Fibroblast of peridontal ligament (primary cell): Measurements from ENCODE around the gene DOLK.

Experiments used
- DNase-seq: peaks from one replicate; pipeline ENCODE4 v3.0.0-alpha.2; 2010; ENCODE audit errors: extremely low read depth

The DOLK gene

DNA sequence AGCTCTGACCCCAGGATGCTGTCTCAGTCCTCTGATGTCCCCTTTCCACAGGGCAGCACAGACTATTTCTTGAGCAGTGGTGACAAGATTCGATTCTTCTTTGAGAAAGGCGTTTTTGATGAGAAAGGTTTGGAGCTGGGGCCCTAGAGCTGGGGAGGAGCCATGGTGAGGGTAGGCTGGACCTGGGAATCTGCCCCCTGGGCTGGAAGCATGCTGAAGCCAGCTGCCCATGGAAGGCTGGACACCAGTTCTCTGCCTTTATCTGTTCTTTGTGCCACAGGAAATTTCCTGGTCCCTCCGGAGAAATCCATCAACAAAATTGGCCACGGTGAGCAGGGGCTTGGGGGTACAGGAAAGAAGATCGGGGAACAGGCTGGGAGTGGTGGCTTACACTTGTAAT, 13.7 kb downstream of the DOLK start:
- no peak for DNase-seq

DNA sequence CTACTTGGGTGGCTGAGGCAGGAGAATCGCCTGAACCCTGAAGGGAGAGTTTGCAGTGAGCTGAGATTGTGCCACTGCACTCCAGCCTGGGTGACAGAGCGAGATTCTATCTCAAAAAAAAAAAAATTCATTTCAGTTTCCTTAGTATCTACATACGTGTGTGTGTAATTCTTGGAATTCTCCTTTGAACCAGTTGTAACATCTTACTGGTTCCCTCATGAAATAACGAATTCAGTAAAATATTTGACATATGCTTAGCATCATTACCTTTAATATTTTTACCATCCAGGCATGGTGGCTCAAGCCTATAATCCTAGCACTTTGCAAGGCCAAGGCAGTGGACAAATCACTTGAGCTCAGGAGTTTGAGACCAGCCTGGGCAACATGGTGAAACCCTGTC, 17.8 kb downstream of the DOLK start:
- no peak for DNase-seq

DNA sequence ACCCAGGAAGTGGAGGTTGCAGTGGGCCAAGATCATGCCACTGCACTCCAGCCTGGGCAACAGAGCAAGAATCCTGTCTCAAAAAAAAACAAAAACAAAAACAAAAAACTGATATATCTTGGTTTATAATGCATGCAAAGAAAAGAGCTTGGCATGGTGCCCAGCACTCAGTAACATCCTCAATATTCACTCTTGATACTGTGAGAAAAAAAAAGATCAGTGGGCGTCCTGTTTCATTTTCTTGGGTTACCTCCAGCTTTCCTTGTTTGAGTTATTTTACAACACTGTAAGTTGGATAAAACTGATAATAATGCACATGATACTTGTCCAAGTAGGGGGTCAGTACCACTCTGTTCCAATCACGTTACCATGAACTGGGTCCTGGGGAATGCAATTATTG, 18.8 kb downstream of the DOLK start:
- no peak for DNase-seq

DNA sequence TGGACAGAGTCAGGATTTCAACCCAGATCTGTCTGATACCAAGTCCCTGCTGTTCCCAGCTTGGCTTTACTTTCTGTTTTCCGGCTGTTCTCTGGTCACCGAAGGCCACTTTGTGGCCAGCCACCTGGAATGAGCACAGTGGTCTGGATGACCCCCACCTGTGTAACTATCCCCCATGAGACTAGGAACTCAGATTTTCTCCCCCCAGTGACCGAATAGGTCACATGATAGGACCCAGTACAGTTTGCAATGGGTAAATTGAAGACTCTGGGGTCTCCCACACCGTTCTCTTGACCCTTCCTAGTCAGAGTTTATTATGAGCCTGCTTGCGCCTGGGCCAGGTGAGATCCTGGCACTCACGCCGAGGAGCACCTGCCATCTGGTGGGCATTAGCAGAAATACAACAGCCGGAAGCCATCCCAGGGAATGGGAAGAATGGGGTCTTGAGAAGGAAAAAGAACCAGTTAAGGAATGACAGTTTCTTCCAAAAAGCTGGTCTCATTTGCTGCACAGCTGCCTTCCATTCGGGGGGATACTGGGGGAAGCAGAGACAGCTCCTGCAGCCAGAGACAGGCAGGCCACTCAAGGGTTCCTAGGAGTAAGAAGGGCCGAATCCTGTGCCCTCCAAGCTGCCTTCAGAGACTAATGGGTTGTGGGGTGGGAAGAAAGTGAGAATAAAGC, 19.5 kb downstream of the DOLK start:
- no peak for DNase-seq

DNA sequence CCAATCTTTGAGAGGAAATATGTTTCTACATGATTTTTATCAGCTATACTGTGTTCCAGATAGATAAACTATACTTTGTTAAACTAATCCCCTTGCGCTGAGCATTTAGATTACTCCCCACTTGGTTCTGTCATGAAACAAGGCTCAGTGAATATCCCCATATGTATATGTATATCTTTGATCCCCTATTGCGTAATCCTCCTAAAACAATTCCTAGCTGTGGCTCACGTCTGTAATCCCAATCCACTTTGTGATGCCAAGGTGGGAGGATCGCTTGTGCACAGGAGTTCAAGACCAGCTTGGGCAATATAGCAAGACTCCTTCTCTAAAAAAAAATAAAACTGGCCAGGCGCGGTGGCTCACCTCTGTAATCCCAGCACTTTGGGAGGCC, 23.9 kb downstream of the DOLK start:
- no peak for DNase-seq

DNA sequence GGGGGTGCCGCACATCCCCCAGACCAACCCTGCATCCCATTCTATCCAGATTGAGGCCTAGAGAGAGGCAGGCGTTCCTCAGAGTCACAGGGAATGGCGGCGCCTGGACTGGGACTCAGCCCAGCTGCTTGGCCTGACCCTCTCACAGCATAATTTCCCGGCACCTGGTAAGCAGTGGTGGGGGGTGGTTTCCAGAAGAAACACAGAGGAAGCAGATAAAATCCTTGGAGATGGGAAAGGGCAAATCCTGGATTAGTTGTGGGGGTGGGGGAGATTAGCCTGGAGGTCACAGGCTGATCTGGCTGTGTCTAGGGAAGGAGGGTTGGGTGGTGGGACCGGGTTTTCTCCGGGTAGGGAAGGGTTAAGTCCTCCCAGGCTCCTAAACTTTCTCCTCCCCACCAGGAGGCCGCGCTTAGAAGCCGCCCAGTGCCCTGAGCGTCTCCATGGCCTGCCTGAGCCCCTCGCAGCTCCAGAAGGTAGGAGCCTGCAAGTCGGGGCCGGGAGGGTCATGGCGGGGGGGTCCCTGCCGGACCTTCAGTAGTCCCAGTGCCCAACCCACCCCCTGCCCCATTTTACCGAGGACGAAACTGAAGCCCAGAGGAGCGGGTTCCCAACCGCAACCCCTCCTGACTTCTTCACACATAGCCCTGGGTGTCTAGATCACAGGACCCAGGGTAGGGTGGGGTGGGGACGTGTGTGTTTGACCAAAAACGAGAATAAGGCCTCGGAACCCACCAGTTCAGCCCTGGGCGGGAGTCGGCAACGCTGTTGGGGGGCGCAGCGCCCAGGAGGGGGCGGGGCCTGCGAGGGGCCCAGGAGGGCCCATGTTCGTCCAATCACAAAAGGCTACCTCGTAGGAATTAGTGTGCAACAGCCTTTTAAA, 25.3 kb downstream of the DOLK start:
- peak; percentile 61 for DNase-seq

DNA sequence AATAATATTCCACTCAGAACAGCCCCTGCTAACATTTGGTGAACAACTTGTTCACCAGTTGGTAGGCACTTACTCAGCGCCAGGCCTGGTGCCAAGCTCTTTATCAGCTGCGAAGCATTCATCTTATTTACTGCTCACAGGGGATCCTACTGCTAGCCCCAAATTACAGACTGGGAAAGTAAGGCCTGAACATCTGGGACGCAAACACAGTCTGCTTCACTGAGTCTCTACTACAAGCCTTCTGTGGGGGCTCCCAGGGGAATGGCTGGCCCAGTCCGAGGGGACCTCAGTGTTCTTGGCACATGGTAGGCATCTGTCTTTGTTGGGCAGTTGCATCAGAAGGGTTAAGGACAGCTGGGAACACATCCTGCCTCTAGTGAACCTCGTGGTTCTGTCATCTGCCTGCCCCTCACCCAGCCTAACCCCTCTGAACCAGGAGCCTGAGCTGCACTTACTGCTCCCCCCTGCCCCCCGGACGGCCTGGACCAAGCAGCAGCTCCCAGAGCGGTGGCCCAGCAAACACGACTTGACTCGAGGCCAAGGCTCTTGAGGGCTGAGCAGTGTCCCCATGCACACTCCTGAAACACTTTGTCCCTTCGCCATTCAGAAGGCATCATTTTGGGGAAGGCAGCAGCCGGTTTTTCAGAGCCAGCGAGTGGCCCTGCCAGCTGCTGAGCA, 26.9 kb downstream of the DOLK start, which contains the start of gene PHYHD1:
Gene PHYHD1 (plus strand): TSS at position 602 of the 678 bp plus-strand sequence. CDS start 1,342 bp downstream, outside the sequence.
- peak; percentile 62 for DNase-seq

DNA sequence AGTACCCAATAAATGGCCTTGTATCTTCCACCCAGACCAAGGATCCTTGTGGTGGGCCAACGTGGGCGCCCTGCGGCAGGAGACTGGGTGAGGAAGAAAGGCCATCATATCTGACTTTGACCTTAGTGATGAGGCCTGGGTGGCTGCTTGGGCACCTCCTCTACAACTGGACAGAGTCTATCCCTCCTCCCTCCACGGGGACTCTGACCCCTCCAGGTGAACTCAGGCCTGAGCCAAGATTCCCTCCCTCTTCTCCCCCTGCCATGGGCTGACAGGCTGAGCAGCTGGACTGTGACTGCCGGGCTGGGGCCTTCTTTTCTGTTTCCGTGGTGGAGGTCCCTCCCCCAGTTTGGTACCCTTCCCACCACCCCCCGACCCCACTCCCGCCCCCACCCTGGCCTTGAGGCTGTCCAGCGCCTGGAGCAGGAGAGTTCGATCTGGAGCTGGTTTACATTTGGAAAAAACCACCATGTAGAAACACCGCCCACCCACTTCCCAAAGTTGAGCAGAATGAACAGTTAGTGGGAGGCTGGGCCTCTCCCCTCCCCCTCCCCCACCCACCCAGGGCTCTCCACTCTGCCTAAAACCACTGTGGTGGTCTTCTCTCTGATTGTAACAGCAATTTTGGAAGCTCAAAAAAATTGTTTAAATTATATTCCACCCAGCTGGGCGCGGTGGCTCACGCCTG, 27.9 kb downstream of the DOLK start:
- DNase-seq: no peak

DNA sequence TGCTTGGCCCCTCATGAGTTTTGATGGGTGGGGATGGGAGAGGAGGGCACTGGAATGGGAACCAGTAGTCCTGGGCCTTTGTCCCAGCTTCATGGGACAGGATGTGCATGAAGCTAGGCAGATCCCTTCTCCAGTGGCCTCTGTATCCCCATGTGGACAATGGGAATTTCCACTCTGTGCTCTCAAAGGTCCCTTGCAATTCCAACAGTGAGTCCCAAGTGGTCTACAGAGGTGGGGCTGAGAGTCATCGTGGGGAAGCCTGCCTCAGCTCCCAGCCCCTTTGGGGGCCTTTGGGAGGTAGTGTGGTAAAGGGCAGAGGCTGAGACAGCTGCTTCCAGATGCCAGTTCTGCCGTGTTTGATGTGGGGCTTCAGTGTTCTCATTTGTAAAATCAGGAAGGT, 28.5 kb downstream of the DOLK start:
- no peak for DNase-seq

DNA sequence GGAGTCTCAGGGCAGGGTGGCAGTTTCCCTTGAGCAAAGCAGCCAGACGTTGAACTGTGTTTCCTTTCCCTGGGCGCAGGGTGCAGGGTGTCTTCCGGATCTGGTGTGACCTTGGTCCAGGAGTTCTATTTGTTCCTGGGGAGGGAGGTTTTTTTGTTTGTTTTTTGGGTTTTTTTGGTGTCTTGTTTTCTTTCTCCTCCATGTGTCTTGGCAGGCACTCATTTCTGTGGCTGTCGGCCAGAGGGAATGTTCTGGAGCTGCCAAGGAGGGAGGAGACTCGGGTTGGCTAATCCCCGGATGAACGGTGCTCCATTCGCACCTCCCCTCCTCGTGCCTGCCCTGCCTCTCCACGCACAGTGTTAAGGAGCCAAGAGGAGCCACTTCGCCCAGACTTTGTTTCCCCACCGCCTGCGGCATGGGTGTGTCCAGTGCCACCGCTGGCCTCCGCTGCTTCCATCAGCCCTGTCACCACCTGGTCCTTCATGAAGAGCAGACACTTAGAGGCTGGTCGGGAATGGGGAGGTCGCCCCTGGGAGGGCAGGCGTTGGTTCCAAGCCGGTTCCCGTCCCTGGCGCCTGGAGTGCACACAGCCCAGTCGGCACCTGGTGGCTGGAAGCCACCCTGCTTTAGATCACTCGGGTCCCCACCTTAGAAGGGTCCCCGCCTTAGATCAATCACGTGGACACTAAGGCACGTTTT, 30.1 kb downstream of the DOLK start:
- peak; percentile 84 for DNase-seq

DNA sequence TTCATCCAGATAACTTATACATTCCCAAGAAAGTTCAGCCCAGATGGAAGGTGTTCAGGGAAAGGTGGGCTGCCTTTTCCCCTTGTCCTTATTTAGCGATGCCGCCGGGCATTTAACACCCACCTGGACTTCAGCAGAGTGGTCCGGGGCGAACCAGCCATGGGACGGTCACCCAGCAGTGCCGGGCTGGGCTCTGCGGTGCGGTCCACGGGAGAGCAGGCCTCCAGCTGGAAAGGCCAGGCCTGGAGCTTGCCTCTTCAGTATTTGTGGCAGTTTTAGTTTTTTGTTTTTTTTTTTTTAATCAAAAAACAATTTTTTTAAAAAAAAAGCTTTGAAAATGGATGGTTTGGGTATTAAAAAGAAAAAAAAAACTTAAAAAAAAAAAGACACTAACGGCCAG, 30.7 kb downstream of the DOLK start:
- DNase-seq: no peak

DNA sequence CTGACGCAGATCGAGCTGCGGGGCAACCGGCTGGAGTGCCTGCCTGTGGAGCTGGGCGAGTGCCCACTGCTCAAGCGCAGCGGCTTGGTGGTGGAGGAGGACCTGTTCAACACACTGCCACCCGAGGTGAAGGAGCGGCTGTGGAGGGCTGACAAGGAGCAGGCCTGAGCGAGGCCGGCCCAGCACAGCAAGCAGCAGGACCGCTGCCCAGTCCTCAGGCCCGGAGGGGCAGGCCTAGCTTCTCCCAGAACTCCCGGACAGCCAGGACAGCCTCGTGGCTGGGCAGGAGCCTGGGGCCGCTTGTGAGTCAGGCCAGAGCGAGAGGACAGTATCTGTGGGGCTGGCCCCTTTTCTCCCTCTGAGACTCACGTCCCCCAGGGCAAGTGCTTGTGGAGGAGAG, 31.2 kb downstream of the DOLK start:
- DNase-seq: no peak

DNA sequence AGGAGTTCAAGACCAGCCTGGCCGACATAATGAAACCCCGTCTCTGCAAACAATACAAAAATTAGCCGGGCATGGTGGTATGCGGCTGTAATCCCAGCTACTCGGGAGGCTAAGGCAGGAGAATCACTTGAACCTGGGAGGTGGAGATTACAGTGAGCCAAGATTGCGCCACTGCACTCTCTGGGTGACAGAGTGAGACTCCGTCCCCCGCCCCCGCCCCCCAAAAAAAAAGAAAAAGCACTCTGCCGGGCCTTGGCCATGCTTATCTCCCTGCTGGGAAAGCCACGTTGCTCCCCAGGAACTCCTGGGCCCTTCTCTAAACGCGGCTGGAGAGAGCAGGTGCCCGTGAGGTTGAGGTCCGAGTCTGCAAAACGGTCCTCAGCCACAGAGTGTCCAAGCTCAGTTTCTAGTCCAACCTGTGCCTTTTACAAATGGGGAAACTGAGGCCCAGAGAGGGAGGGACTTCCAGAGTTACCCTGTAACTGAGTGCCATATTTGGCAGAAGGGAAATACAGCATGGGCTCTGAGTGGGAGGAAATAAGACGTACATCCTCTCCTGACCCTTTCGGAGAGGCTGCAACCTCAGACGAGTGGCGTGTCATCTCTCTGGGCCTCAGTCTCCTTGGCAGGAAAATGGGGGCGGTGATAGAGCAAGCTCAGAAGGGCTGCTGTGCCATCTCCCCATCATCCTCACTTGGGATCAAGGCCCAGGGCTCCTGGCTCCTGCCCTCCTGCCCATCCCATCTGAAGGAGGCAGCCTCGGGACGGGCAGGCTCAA, 33.2 kb downstream of the DOLK start:
- DNase-seq: no peak

DNA sequence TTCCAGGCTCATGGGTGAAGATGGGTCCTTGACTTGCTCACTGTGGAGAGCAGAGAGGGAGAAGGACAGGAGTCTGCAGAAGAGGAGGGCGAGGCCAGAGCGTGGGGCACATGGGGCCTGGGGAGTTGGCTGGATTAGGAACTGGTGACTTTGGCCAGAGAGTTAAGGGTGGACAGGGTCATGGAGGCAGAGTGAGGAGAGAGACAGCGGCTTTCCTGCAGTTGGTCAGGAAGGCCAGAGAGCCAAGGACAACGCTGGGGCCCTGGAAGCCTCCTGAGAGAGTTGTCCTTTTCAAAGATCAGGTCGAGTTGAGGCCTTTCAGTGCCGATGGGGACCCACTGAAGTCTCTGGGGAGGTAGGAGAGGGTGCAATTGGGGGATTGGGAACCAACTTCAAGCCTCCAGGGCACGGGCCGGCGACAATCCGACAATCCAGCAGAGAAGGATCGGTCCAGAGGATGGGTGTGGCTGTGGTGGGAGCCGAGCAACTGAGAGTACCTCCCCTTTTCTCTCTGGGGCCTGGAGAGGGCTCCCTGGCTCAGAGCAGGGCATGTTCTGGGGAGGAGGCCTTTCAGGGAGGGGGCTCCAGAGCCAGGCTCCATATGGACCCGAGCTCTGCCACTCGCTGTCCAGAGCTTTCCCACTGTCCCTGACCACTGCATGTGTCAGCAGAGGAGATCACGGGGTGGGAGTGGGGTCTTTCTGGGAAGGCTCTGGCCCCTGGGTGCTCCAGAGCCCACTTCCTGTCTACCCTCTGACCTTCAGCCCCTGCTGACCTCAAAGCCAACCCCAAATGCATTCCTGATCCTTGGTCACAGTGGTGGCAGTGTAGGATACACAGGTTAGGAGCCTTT, 34.1 kb downstream of the DOLK start:
- no peak for DNase-seq

DNA sequence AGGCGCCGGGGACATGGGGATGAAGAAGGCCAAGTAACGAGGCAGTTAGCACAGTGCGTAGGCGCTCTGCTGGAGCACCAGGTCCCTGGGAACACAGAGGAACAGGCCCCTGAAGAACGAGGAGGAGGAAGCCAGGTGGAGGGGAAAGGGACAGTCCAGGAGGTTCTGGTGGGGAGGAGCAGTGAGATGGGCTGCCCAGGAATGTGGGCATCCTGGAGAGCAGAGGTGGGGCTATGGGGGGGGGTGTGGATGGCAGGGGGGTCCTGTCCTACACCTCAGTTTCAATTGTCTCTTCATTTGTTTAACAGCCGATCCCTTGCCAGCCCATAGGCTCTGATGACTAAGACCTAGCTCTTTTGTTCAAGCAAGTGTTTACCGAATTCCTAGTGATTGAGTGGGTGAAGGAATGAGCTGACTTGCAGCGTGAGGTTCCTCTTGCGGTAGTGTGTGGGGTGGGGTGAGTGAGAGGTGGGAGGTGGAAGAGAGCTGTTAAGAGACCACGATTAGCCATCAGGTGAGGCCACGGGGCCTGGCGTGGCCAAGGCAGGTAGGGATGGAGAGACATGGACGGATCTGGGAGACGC, 35.0 kb downstream of the DOLK start:
- peak; percentile 74 for DNase-seq

DNA sequence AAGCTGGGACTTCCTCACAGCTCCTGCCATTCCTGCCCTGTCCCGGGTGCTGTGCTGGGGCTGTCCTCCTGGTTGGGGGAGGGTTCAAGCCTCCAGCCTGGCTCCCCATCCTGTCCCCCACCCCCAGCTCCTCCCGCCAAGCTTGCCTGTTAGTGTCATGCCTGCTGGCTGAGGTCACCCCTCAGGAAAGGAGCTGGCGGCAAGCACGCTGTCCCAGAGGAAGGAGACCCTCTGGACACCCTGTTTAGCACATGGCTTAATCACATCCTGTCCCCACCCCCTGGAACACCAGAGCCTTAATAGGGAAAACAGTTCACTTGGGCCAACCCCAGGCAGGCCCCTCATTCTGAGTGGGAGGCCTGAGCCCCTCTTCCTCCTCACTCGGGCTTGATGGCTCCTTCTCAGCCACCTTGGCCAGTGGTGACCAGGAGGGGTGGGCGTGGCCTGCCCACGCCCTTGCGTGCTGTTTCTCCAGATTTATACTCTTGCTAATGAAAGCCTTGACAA, 35.8 kb downstream of the DOLK start:
- DNase-seq: no peak

DNA sequence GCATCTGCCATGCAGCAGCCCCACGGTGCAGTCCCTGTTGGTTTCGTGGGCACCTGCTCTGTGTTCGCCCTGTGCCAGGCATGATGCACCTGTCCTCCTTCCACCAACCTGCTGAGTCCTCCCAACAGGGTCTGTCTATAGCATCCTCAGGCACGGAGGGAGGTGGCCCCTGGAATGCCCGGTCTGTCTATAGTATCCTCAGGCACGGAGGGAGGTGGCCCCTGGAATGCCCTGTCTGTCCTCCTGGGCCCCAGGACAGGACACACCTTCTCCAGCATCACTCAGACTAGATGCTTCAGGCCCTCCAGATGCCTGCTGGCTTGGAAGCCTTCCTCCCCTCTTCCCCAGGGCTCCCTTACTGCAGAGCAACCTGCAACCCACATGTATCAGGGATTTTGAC, 36.5 kb downstream of the DOLK start:
- no peak for DNase-seq

DNA sequence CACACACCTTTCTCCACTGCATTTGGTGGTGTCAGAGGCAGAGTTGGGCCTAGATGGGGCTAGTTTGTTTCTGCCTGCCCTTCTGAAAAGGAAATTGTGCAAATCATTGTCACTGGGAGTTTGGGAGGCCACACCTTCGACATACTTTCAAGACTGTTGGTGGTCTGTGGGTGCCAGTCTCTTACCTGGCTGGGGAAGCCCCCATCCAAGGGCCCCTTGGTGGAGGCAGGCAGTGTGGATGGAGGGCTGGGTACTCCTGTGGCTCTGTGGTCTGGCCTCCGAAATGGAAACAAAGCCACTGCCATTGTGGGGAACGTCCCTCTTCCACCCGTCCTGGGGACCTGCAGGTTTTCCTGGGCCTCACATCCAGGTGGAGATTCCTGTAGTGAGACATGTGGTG, 37.5 kb downstream of the DOLK start:
- DNase-seq: no peak

DNA sequence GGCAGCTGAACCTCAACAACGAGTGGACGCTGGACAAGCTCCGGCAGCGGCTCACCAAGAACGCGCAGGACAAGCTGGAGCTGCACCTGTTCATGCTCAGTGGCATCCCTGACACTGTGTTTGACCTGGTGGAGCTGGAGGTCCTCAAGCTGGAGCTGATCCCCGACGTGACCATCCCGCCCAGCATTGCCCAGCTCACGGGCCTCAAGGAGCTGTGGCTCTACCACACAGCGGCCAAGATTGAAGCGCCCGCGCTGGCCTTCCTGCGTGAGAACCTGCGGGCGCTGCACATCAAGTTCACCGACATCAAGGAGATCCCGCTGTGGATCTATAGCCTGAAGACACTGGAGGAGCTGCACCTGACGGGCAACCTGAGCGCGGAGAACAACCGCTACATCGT, 39.0 kb downstream of the DOLK start:
- no peak for DNase-seq
